Astrocyte of the spinal cord (primary cell): Measurements from ENCODE around the gene ACR.

Source experiments
- DNase-seq: peaks from one replicate; pipeline ENCODE4 v3.0.0; 2011; ENCODE audit warnings: low read depth, low spot score
- H3K4me3 ChIP-seq: 2 replicates; pipeline ENCODE4 v1.5.1; 2011; ENCODE audit warnings: low read depth, mild to moderate bottlenecking, low read length, moderate library complexity
- CTCF ChIP-seq: IDR thresholded peaks from 2 replicates; pipeline ENCODE4 v1.5.1; 2012; ENCODE audit warnings: low read depth, mild to moderate bottlenecking, low read length, inconsistent platforms
- in situ Hi-C: cut with HindIII; loops from 2 replicates; pipeline ENCODE4 v1.10.0; 2017; ENCODE audit warnings: low sequenced_read_pairs

Gene ACR

DNA sequence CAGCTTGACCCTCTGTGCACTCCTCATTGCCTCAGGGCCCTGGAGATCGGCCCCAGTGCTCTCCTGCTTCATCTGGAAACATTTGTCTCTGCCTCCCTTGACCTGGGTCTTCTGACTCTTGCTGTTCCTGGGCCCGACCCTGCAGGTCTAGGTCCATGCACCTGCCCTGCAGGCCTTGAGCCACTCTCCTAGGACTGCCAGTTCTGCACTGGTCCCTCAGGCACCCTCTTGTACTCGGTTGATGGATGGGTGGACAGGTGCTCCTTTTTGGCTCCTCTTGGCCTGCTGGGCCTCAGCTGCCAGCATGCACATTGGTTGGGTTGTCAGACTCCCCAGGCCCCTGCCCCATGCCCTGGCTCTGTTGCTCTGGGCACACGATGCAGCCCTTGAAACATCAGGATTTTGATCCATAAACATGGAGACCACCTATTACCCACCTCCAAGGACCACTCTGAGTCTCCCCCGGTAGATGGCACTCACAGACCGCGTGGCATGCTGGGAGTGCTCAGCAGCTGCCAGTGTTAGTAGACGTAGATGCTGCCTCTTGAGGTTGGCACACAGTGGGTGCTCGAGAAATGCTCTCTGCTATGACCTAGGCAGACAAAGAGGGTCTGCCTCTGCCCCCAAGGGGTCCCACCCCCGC is 20.2 kb upstream of the ACR start:
- H3K4me3 ChIP-seq, result no peak overlapping the region
- TF ChIP-seq CTCF, result no peak
- no peak for DNase-seq
- in situ Hi-C loops, result no loop called here

GRCh38 chr22:50718352-50718709 is 19.7 kb upstream of the ACR start:
- no peak for DNase-seq
- in situ Hi-C loops, result no loop called here
- no peak overlapping the region for H3K4me3 ChIP-seq
- no peak for TF ChIP-seq CTCF

DNA sequence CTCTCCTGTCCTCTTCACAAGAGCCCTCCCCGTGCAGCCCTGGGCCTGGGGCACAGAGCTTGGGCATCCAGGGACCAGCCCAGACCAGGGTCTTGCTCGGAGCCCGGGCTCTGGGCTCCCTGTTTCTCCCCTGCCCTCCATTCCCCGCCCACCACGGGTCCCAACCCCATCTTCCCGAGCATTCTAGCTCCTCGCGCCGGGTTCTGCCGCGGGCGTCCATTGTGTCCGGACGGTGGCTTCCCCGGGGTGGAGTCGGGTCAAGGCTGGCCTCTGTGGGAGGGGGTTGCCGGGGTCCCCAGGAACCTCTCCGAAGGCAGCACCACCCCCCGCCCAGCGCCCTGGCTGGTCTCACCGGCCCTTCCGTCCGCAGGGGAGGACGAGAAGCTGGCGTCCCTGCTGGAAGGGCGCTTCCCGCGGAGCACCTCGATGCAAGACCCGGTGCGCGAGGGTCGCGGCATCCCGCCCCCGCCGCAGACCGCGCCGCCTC is 18.1 kb upstream of the ACR start:
- H3K4me3 ChIP-seq, result no peak overlapping the region
- no peak for DNase-seq
- no peak for TF ChIP-seq CTCF
- in situ Hi-C loops, result no loop called here

DNA sequence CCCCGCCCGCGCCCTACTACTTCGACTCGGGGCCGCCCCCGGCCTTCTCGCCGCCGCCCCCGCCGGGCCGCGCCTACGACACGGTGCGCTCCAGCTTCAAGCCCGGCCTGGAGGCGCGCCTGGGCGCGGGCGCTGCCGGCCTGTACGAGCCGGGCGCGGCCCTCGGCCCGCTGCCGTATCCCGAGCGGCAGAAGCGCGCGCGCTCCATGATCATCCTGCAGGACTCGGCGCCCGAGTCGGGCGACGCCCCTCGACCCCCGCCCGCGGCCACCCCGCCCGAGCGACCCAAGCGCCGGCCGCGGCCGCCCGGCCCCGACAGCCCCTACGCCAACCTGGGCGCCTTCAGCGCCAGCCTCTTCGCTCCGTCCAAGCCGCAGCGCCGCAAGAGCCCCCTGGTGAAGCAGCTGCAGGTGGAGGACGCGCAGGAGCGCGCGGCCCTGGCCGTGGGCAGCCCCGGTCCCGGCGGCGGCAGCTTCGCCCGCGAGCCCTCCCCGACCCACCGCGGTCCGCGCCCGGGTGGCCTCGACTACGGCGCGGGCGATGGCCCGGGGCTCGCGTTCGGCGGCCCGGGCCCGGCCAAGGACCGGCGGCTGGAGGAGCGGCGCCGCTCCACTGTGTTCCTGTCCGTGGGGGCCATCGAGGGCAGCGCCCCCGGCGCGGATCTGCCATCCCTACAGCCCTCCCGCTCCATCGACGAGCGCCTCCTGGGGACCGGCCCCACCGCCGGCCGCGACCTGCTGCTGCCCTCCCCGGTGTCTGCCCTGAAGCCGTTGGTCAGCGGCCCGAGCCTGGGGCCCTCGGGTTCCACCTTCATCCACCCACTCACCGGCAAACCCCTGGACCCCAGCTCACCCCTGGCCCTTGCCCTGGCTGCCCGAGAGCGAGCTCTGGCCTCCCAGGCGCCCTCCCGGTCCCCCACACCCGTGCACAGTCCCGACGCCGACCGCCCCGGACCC is 17.4 kb upstream of the ACR start:
- no peak overlapping the region for H3K4me3 ChIP-seq
- no peak for TF ChIP-seq CTCF
- no peak for DNase-seq
- in situ Hi-C loops, result no loop called here

DNA sequence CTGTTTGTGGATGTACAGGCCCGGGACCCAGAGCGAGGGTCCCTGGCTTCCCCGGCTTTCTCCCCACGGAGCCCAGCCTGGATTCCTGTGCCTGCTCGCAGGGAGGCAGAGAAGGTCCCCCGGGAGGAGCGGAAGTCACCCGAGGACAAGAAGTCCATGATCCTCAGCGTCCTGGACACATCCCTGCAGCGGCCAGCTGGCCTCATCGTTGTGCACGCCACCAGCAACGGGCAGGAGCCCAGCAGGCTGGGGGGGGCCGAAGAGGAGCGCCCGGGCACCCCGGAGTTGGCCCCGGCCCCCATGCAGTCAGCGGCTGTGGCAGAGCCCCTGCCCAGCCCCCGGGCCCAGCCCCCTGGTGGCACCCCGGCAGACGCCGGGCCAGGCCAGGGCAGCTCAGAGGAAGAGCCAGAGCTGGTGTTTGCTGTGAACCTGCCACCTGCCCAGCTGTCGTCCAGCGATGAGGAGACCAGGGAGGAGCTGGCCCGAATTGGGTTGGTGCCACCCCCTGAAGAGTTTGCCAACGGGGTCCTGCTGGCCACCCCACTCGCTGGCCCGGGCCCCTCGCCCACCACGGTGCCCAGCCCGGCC is 16.7 kb upstream of the ACR start:
- no peak for DNase-seq
- H3K4me3 ChIP-seq, result no peak overlapping the region
- in situ Hi-C loops, result no loop called here
- no peak for TF ChIP-seq CTCF

DNA sequence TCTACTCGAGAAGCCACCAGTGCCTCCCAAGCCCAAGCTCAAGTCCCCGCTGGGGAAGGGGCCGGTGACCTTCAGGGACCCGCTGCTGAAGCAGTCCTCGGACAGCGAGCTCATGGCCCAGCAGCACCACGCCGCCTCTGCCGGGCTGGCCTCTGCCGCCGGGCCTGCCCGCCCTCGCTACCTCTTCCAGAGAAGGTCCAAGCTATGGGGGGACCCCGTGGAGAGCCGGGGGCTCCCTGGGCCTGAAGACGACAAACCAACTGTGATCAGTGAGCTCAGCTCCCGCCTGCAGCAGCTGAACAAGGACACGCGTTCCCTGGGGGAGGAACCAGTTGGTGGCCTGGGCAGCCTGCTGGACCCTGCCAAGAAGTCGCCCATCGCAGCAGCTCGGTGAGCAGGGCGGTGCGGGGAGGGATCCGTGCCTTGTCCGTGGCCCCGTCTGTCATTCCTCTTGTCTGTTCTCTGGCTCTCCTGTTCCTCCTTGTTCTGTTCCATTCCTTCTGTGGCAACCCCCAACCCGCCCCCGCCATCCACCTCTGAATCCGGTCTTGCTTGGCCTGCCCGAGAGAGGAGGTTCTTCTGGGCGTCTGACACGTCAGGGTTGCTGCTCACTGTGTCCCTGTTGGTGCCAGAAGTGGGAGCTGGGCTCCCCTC is 15.8 kb upstream of the ACR start:
- TF ChIP-seq CTCF, result no peak
- no peak overlapping the region for H3K4me3 ChIP-seq
- DNase-seq, result no peak
- in situ Hi-C loops, result no loop called here
